Measurements from ENCODE around the gene SNRK.

The SNRK gene

DNA sequence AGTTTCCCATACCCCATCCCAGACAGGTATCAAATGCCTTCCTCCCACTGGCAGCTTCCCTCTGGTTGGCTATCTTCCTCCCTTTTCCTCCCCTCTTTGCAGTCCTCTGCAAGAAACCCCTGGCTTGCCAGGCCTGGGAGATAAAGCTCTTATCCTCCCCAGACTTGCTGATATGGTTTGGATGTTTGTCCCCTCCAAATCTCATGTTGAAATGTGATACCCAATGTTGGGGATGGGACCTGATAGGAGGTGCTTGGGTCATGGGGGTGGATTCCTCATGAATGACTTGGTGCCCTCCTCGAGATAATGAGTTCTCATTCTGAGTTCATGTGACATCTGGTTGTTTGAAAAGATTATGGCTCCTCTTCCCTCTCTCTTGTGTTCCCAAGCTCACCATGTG lies 32.2 kb upstream of the SNRK start:
- Histone ChIP-seq H3K36me3 (ENCODE audit: control insufficient read depth, insufficient read depth, low read length) (no peaks in the 10 kb centered on the region), H3K27ac (ENCODE audit: low read depth, low read length) (no peak overlapping the region), H3K4me3 (ENCODE audit: low read length) (no peak overlapping the region), H3K4me1 (ENCODE audit: control insufficient read depth, insufficient read depth, low read length) (peaks cover 5% of the 10 kb centered on the region), H3K27me3 (ENCODE audit: control insufficient read depth, insufficient read depth, low read length) (no peaks in the 10 kb centered on the region), H3K9ac (ENCODE audit: low read length) (no peak overlapping the region)

DNA sequence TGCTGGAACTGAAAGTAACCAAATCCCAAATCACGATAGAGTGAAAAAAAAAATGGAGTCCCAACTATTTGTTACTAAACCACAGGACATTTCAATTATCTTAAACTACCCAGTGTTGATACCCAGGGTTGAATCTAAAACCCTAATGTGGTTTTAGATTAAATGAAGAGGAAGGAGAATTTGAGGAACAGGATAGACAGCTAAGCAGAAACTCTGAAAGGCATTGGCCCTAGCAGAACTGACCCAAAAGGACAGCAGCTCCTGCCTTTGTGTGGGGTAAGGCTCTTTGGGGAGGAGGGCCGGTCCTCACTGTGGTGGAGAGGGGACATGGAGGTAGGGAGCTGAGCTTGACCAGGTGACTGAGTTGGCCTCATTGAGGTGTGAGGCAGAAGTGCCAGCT lies 30.7 kb upstream of the SNRK start:
- H3K27me3 ChIP-seq (ENCODE audit: control insufficient read depth, insufficient read depth, low read length): no peaks in the 10 kb centered on the region
- peaks cover 5% of the 10 kb centered on the region for H3K4me1 ChIP-seq (ENCODE audit: control insufficient read depth, insufficient read depth, low read length)
- H3K36me3 ChIP-seq (ENCODE audit: control insufficient read depth, insufficient read depth, low read length): no peaks in the 10 kb centered on the region
- H3K4me3 ChIP-seq (ENCODE audit: low read length): no peak overlapping the region
- H3K9ac ChIP-seq (ENCODE audit: low read length): no peak overlapping the region
- no peak overlapping the region for H3K27ac ChIP-seq (ENCODE audit: low read depth, low read length)

DNA sequence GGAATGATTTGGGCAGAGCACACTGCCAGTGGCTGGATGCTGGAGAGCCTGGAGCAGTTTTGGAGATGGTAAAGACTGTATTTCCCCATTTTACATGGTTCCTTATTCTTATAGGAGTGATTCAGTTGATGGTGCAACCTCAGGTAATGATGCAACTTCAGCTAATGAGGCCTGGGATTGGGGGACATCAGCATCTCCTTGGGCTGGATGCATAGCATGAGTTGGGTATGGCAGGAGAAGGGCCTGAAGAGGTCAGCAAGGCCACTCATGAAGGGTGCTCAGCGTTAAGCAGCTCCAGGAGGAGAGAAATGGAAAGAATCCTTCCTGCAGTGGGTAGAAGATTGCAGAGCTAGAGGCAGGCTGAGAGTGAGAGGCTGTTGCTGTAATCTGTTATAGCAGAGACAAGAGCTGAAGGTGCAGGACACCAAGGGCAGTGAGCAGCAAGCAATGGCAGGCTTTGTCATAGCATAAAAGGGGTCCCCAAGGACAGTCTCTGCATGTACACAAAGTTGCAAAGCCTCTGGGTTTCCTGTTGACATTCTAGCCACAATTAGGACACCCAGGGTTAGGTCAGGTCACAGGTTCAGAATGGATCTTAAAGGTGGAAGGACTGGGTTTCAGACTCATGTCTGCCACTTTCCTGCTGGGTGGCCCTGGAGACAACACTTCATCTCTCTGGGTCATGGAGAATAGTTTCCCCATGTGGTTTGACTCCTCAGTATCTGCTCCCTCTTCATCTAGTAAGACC lies 29.5 kb upstream of the SNRK start:
- Histone ChIP-seq H3K9ac (ENCODE audit: low read length) (no peak overlapping the region), H3K36me3 (ENCODE audit: control insufficient read depth, insufficient read depth, low read length) (no peaks in the 10 kb centered on the region), H3K4me1 (ENCODE audit: control insufficient read depth, insufficient read depth, low read length) (peaks cover 5% of the 10 kb centered on the region), H3K27me3 (ENCODE audit: control insufficient read depth, insufficient read depth, low read length) (no peaks in the 10 kb centered on the region), H3K4me3 (ENCODE audit: low read length) (no peak overlapping the region), H3K27ac (ENCODE audit: low read depth, low read length) (no peak overlapping the region)

DNA sequence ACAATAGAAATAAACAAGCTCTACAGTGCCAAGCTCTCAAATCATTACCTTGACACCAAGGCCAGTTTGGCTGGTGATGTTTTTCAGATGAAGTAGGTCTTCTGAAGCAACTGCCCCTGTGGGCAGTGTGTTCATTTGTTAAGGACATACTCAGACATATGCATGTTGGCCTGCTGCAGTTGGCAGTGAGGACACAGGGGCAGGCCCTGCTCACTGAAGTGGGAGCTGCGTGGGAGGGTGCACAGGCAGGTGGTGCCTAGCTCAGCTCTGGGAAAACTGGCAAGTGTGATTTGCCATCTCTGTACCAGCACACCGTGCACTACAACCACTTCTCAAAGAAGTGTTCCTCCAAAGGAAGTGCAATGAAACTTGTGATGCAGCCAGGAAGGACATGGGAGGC lies 28.5 kb upstream of the SNRK start:
- H3K4me1 ChIP-seq (ENCODE audit: control insufficient read depth, insufficient read depth, low read length): no peaks in the 10 kb centered on the region
- H3K4me3 ChIP-seq (ENCODE audit: low read length): no peak overlapping the region
- no peak overlapping the region for H3K27ac ChIP-seq (ENCODE audit: low read depth, low read length)
- no peaks in the 10 kb centered on the region for H3K27me3 ChIP-seq (ENCODE audit: control insufficient read depth, insufficient read depth, low read length)
- H3K36me3 ChIP-seq (ENCODE audit: control insufficient read depth, insufficient read depth, low read length): no peaks in the 10 kb centered on the region
- H3K9ac ChIP-seq (ENCODE audit: low read length): no peak overlapping the region

DNA sequence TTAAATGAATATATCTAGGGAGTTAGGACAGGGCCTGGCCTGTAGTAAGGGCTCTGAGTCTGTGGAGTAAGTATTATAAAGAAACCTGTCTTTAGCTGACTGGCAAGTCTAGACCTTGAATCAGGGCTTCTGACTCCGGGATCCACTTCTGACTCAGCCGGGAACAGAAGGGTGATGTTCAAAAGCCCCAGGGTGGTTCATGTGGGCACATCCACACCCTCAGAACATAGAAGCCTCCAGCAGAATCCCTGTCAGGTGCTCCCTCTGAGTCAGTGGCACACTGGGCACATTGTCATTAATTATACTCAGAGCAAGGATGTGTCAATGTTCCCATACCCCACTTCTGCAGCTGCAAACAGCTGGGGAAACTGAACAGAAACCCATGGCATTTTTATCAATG lies 26.7 kb upstream of the SNRK start:
- H3K27me3 ChIP-seq (ENCODE audit: control insufficient read depth, insufficient read depth, low read length): no peaks in the 10 kb centered on the region
- no peak overlapping the region for H3K9ac ChIP-seq (ENCODE audit: low read length)
- H3K27ac ChIP-seq (ENCODE audit: low read depth, low read length): no peak overlapping the region
- H3K36me3 ChIP-seq (ENCODE audit: control insufficient read depth, insufficient read depth, low read length): no peaks in the 10 kb centered on the region
- no peaks in the 10 kb centered on the region for H3K4me1 ChIP-seq (ENCODE audit: control insufficient read depth, insufficient read depth, low read length)
- no peak overlapping the region for H3K4me3 ChIP-seq (ENCODE audit: low read length)

DNA sequence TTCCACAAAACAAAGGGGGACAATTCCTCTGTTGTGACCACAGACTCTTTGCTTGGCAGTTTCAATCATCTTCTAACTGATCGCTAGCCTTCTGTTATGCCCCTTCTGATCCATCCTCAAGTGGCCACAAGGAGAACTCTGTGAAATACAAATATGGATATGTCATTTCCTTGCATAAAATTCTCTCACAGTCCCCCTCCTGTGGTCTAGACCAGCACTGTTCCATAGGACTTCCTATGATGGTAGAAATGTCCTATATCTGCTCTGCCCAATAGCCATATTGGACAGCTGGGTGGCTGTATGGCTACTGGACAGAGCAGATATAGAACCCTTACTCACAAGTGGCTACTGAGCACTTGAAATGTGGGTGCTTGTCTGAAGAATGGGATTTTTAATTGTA lies 25.9 kb upstream of the SNRK start:
- Histone ChIP-seq H3K27ac (ENCODE audit: low read depth, low read length) (no peak overlapping the region), H3K4me1 (ENCODE audit: control insufficient read depth, insufficient read depth, low read length) (no peaks in the 10 kb centered on the region), H3K36me3 (ENCODE audit: control insufficient read depth, insufficient read depth, low read length) (no peaks in the 10 kb centered on the region), H3K27me3 (ENCODE audit: control insufficient read depth, insufficient read depth, low read length) (no peaks in the 10 kb centered on the region), H3K4me3 (ENCODE audit: low read length) (no peak overlapping the region), H3K9ac (ENCODE audit: low read length) (no peak overlapping the region)

DNA sequence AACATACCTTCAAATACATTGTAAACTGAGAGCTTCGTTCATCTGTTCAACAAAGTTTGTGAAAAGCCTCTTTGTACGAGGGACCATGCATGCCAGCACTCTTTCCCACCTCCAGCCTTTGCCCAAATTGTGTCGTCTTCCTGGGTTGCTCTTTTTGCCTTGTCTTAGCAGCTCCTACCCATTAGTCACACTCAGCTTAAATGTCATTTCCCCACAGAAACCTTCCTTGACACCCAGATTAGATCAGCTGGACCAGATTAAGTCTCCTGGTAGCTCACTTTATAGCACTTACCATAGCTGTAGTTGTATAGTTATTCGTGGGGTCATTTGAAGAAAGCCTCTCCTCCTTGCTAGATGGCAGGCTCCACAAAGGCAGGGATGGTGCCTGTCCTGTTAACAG lies 24.1 kb upstream of the SNRK start:
- Histone ChIP-seq H3K27me3 (ENCODE audit: control insufficient read depth, insufficient read depth, low read length) (no peaks in the 10 kb centered on the region), H3K27ac (ENCODE audit: low read depth, low read length) (no peak overlapping the region), H3K9ac (ENCODE audit: low read length) (no peak overlapping the region), H3K36me3 (ENCODE audit: control insufficient read depth, insufficient read depth, low read length) (no peaks in the 10 kb centered on the region), H3K4me1 (ENCODE audit: control insufficient read depth, insufficient read depth, low read length) (no peaks in the 10 kb centered on the region), H3K4me3 (ENCODE audit: low read length) (no peak overlapping the region)

DNA sequence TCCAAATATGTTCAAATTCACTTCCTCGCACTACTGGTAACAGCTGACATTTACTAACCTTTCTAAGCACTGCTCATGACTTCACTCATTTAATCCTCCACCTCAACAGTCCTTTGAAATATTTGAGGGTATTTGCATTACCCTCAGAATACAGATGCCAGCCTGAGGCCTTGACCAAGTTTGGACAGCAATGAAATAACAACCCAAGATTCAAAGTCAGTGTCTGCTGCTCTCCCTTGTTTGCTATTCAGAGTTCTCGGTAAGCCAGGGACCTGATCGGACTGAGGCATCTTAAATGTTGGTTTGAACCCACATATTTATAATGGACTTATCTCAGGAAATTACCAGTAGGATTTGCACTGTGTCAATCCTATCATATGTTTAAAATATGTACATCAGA lies 19.9 kb upstream of the SNRK start:
- no peak overlapping the region for H3K4me3 ChIP-seq (ENCODE audit: low read length)
- no peak overlapping the region for H3K9ac ChIP-seq (ENCODE audit: low read length)
- H3K36me3 ChIP-seq (ENCODE audit: control insufficient read depth, insufficient read depth, low read length): no peaks in the 10 kb centered on the region
- H3K27ac ChIP-seq (ENCODE audit: low read depth, low read length): no peak overlapping the region
- no peaks in the 10 kb centered on the region for H3K4me1 ChIP-seq (ENCODE audit: control insufficient read depth, insufficient read depth, low read length)
- no peaks in the 10 kb centered on the region for H3K27me3 ChIP-seq (ENCODE audit: control insufficient read depth, insufficient read depth, low read length)

DNA sequence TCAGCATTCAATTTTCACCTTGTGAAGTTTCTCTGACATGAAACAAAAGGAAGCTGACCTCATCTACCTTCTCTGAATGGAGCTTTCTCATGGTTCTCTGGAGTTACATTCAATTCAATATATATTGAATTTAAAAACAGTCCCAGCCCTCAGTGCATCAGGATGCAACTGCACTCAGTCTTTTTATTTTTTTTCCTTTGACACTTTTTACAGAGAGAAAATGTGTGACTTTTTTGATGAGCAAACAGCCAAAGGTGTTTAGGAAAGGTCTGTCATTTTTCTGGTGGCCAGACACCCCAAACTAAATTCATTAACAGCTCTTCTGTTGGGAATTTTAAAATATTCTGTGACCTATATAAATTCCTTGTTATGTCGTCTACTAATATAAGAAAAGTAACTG lies 19.3 kb upstream of the SNRK start:
- Histone ChIP-seq H3K27me3 (ENCODE audit: control insufficient read depth, insufficient read depth, low read length) (no peaks in the 10 kb centered on the region), H3K27ac (ENCODE audit: low read depth, low read length) (no peak overlapping the region), H3K4me1 (ENCODE audit: control insufficient read depth, insufficient read depth, low read length) (no peaks in the 10 kb centered on the region), H3K36me3 (ENCODE audit: control insufficient read depth, insufficient read depth, low read length) (no peaks in the 10 kb centered on the region), H3K4me3 (ENCODE audit: low read length) (no peak overlapping the region), H3K9ac (ENCODE audit: low read length) (no peak overlapping the region)

DNA sequence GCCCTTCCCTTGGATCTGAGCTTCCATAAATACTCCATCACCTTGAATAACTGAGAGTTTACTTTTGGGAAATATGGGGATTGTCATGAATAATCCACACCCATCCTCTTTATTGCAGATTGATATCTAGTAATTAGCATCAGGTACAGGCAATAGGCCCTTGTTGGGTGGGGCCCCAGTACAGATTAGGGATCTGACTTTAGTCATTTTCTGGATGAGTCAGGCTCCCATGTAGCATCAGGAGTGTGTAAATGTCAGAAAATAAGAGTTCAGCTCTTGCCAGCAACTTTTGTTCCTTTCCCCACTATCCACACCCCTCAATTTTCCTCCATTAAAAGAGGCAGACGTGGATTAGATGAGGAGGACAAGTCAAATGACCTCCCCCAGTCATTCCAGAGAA lies 17.7 kb upstream of the SNRK start:
- no peaks in the 10 kb centered on the region for H3K4me1 ChIP-seq (ENCODE audit: control insufficient read depth, insufficient read depth, low read length)
- no peaks in the 10 kb centered on the region for H3K27me3 ChIP-seq (ENCODE audit: control insufficient read depth, insufficient read depth, low read length)
- no peak overlapping the region for H3K4me3 ChIP-seq (ENCODE audit: low read length)
- no peak overlapping the region for H3K9ac ChIP-seq (ENCODE audit: low read length)
- H3K36me3 ChIP-seq (ENCODE audit: control insufficient read depth, insufficient read depth, low read length): no peaks in the 10 kb centered on the region
- no peak overlapping the region for H3K27ac ChIP-seq (ENCODE audit: low read depth, low read length)

DNA sequence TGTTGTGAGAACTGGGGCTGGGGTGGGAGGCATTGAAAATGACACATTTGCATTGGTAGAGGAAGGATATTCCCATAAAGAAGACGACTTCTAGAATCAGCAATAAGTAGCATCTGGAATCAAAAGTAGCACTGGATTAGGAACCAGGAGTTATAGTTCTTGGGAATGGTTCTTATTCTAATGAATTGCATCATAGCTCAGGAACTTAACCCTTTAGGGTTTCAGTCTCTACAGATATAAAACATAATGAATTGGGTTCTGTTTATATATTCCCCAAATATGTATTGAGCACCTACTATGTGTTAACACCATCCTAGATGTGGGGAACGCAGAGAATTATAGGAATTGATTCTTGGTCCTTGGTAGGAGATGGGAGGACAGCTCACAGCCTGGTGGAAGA lies 16.3 kb upstream of the SNRK start:
- no peaks in the 10 kb centered on the region for H3K27me3 ChIP-seq (ENCODE audit: control insufficient read depth, insufficient read depth, low read length)
- no peaks in the 10 kb centered on the region for H3K36me3 ChIP-seq (ENCODE audit: control insufficient read depth, insufficient read depth, low read length)
- no peak overlapping the region for H3K27ac ChIP-seq (ENCODE audit: low read depth, low read length)
- no peaks in the 10 kb centered on the region for H3K4me1 ChIP-seq (ENCODE audit: control insufficient read depth, insufficient read depth, low read length)
- H3K4me3 ChIP-seq (ENCODE audit: low read length): no peak overlapping the region
- no peak overlapping the region for H3K9ac ChIP-seq (ENCODE audit: low read length)

DNA sequence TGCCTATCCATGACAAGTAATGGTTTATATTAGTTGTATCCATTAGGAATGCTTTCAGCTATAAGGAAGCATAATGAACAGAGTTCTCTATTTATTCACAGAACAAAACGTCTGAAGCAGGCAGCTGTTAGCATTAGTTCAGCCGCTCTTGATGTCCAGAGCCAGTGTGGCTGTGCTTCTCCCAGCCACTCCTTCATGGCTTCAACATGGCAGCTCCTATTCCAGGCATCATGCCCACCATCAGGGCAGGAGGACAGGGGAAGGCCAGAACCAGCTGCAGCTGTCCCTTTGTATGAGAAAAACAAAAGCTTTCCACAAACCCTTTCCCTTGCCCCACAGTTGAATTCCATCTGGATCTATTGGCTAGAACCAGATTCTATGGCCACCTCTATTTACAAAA lies 12.9 kb upstream of the SNRK start:
- no peaks in the 10 kb centered on the region for H3K4me1 ChIP-seq (ENCODE audit: control insufficient read depth, insufficient read depth, low read length)
- no peak overlapping the region for H3K4me3 ChIP-seq (ENCODE audit: low read length)
- no peaks in the 10 kb centered on the region for H3K36me3 ChIP-seq (ENCODE audit: control insufficient read depth, insufficient read depth, low read length)
- no peak overlapping the region for H3K27ac ChIP-seq (ENCODE audit: low read depth, low read length)
- no peak overlapping the region for H3K9ac ChIP-seq (ENCODE audit: low read length)
- H3K27me3 ChIP-seq (ENCODE audit: control insufficient read depth, insufficient read depth, low read length): no peaks in the 10 kb centered on the region

DNA sequence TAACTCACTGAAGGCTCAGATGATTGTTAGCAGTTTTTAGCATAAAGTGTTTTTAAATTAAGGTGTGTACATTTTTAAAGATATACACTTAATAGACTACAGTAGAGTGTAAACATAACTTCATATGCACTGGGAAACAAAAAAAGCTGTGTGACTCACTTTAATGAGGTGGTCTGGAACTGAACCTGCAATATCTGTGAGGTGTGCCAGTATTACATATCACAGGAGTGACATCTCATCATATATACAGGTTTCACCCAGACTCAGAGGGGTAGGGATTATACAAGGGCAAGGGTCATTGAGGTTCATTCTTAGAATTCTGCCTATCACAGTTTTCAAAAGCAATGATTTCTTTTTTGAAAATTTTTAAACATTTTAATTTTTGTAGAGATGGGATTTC lies 7.3 kb upstream of the SNRK start:
- Histone ChIP-seq H3K36me3 (ENCODE audit: control insufficient read depth, insufficient read depth, low read length) (no peaks in the 10 kb centered on the region), H3K4me3 (ENCODE audit: low read length) (no peak overlapping the region), H3K27ac (ENCODE audit: low read depth, low read length) (no peak overlapping the region), H3K27me3 (ENCODE audit: control insufficient read depth, insufficient read depth, low read length) (no peaks in the 10 kb centered on the region), H3K4me1 (ENCODE audit: control insufficient read depth, insufficient read depth, low read length) (no peaks in the 10 kb centered on the region), H3K9ac (ENCODE audit: low read length) (no peak overlapping the region)
